SK-N-SH treated with all-trans-retinoic acid at 6 μM for 48 hours (cell line): Measurements from ENCODE around the gene ECI1.

ENCODE experiments used
- ATAC-seq: fragments of 200-7000 bp; cut with Tn5 transposase; 3 replicates; pipeline ENCODE4 v1.9.1; 2020; ENCODE audit warnings: mild to moderate bottlenecking, moderate library complexity
- ARNTL ChIP-seq: fragments of 450-650 bp; formaldehyde crosslinking; IDR thresholded peaks from 2 replicates; pipeline ENCODE4 v1.5.0; 2020; ENCODE audit warnings: low read depth, mild to moderate bottlenecking, moderate library complexity, borderline replicate concordance
- BACH2 ChIP-seq: fragments of 250-450 bp; sonication (Bioruptor Pico); IDR thresholded peaks from 2 replicates; pipeline ENCODE4 v1.9.0; 2021; ENCODE audit warnings: mild to moderate bottlenecking, borderline replicate concordance
- CSDC2 ChIP-seq: fragments of 250-450 bp; sonication (Bioruptor Pico); IDR thresholded peaks from 2 replicates; pipeline ENCODE4 v1.5.0; 2020; ENCODE audit warnings: mild to moderate bottlenecking, moderate library complexity
- ESRRG ChIP-seq: fragments of 250-450 bp; sonication (Bioruptor Pico); IDR thresholded peaks from 2 replicates; pipeline ENCODE4 v1.6.1; 2021; ENCODE audit warnings: mild to moderate bottlenecking
- GLIS3 ChIP-seq: fragments of 250-450 bp; sonication (Bioruptor Pico); IDR thresholded peaks from 2 replicates; pipeline ENCODE4 v1.5.0; 2020; ENCODE audit warnings: mild to moderate bottlenecking, moderate library complexity
- ISL1 ChIP-seq: fragments of 250-450 bp; sonication (Bioruptor Pico); IDR thresholded peaks from 2 replicates; pipeline ENCODE4 v2.1.2; 2022; ENCODE audit warnings: mild to moderate bottlenecking, moderate library complexity
- OSR1 ChIP-seq: fragments of 250-450 bp; sonication (Bioruptor Pico); IDR thresholded peaks from 2 replicates; pipeline ENCODE4 v1.8.0; 2022; ENCODE audit warnings: moderate library complexity, mild to moderate bottlenecking, inconsistent platforms
- POU6F1 ChIP-seq: fragments of 250-450 bp; sonication (Bioruptor Pico); IDR thresholded peaks from 2 replicates; pipeline ENCODE4 v1.8.0; 2021; ENCODE audit warnings: low read depth, mild to moderate bottlenecking, moderate library complexity, borderline replicate concordance
- PPARA ChIP-seq: fragments of 250-450 bp; sonication (Bioruptor Pico); IDR thresholded peaks from 2 replicates; pipeline ENCODE4 v1.5.0; 2020; ENCODE audit warnings: mild to moderate bottlenecking, borderline replicate concordance
- RARB ChIP-seq: fragments of 250-450 bp; sonication (Bioruptor Pico); IDR thresholded peaks from 2 replicates; pipeline ENCODE4 v1.8.0; 2021; ENCODE audit warnings: mild to moderate bottlenecking, moderate library complexity
- SNAI2 ChIP-seq: fragments of 250-450 bp; sonication (Bioruptor Pico); IDR thresholded peaks from 2 replicates; pipeline ENCODE4 v1.5.0; 2020; ENCODE audit warnings: mild to moderate bottlenecking, moderate library complexity
- TOX ChIP-seq: fragments of 250-450 bp; sonication (Bioruptor Pico); IDR thresholded peaks from 2 replicates; pipeline ENCODE4 v1.8.0; 2021; ENCODE audit warnings: mild to moderate bottlenecking, moderate library complexity, borderline replicate concordance
- TSHZ2 ChIP-seq: fragments of 250-450 bp; sonication (Bioruptor Pico); IDR thresholded peaks from 2 replicates; pipeline ENCODE4 v1.5.0; 2020; ENCODE audit warnings: mild to moderate bottlenecking, moderate library complexity
- ZC3H10 ChIP-seq: fragments of 250-450 bp; sonication (Bioruptor Pico); IDR thresholded peaks from 2 replicates; pipeline ENCODE4 v1.5.1; 2021; ENCODE audit warnings: mild to moderate bottlenecking, moderate library complexity
- ZFP3 ChIP-seq: fragments of 250-450 bp; sonication (Bioruptor Pico); IDR thresholded peaks from 2 replicates; pipeline ENCODE4 v1.5.0; 2020; ENCODE audit warnings: mild to moderate bottlenecking, moderate library complexity
- ZFP30 ChIP-seq: fragments of 450-650 bp; formaldehyde crosslinking; IDR thresholded peaks from 2 replicates; pipeline ENCODE4 v1.5.0; 2022; ENCODE audit warnings: mild to moderate bottlenecking, moderate library complexity
- ZNF565 ChIP-seq: fragments of 450-650 bp; formaldehyde crosslinking; conservative IDR thresholded peaks from 2 replicates; pipeline ENCODE4 v1.5.0; 2020; ENCODE audit warnings: low read depth, mild to moderate bottlenecking, moderate library complexity
- ZNF70 ChIP-seq: fragments of 450-650 bp; formaldehyde crosslinking; IDR thresholded peaks from 2 replicates; pipeline ENCODE4 v1.5.0; 2020; ENCODE audit warnings: mild to moderate bottlenecking, moderate library complexity
- ZNF8 ChIP-seq: fragments of 450-650 bp; formaldehyde crosslinking; IDR thresholded peaks from 2 replicates; pipeline ENCODE4 v1.5.0; 2020; ENCODE audit warnings: mild to moderate bottlenecking, moderate library complexity
- TF ChIP-seq, protein P1 (sequence below): fragments of 250-450 bp; sonication (Bioruptor Pico); IDR thresholded peaks from 2 replicates; pipeline ENCODE4 v1.5.1; 2021; ENCODE audit warnings: mild to moderate bottlenecking, moderate library complexity
- TF ChIP-seq, protein P2 (sequence below): fragments of 250-450 bp; sonication (Bioruptor Pico); IDR thresholded peaks from 2 replicates; pipeline ENCODE4 v1.8.0; 2020; ENCODE audit warnings: mild to moderate bottlenecking, moderate library complexity, borderline replicate concordance

Gene ECI1

DNA sequence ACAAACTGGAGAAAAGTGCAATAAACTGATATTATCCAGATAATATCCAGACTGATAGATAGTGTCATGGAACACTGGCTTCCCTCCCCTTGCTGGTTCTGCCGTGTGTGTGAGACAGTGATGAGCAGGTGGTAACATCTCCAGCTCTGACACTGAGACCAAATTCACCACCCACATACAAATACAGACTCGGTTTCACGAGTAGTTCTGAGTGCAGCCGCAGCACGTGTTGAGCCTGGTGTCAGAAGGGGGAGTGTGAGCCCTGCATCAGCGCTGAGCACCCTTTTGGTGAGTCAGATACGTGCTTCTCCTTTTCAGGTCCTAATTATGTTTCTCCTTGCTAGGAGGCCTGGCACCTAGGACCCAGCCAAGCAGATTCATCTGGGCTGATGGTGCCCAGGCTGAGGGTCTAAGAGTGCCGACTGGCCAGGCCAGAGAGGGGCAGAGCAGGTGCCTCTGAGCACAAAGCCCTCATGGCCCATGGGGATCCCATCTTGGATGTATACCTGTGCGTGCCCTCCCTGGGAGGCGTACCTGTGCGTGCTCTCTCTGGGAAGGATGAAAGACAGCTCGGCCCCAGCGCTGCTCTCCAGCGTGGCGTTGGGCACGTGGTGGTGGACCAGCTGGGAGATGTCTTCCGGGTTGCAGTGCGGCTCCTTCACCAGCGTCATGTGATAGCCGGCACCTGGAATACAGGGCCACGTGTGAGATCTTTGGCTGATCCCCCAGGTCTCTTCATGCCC, 43.8 kb upstream of the ECI1 start:
- TF ChIP-seq GLIS3 (no peak), ZNF70 (CRISPR knock-in tag) (no peak), ISL1 (no peak), ZFP30 (CRISPR knock-in tag) (no peak), ZNF8 (CRISPR knock-in tag) (no peak), CSDC2 (no peak), SNAI2 (no peak), ZC3H10 (CRISPR knock-in tag) (no peak), ARNTL (CRISPR knock-in tag) (no peak), TOX (CRISPR knock-in tag) (no peak), ZNF565 (no peak), RARB (CRISPR knock-in tag) (no peak), ESRRG (CRISPR knock-in tag) (no peak)
- TF ChIP-seq, protein P1, sequence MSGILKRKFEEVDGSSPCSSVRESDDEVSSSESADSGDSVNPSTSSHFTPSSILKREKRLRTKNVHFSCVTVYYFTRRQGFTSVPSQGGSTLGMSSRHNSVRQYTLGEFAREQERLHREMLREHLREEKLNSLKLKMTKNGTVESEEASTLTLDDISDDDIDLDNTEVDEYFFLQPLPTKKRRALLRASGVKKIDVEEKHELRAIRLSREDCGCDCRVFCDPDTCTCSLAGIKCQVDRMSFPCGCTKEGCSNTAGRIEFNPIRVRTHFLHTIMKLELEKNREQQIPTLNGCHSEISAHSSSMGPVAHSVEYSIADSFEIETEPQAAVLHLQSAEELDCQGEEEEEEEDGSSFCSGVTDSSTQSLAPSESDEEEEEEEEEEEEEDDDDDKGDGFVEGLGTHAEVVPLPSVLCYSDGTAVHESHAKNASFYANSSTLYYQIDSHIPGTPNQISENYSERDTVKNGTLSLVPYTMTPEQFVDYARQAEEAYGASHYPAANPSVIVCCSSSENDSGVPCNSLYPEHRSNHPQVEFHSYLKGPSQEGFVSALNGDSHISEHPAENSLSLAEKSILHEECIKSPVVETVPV (CRISPR knock-in tag), result no peak
- TF ChIP-seq, protein P2, sequence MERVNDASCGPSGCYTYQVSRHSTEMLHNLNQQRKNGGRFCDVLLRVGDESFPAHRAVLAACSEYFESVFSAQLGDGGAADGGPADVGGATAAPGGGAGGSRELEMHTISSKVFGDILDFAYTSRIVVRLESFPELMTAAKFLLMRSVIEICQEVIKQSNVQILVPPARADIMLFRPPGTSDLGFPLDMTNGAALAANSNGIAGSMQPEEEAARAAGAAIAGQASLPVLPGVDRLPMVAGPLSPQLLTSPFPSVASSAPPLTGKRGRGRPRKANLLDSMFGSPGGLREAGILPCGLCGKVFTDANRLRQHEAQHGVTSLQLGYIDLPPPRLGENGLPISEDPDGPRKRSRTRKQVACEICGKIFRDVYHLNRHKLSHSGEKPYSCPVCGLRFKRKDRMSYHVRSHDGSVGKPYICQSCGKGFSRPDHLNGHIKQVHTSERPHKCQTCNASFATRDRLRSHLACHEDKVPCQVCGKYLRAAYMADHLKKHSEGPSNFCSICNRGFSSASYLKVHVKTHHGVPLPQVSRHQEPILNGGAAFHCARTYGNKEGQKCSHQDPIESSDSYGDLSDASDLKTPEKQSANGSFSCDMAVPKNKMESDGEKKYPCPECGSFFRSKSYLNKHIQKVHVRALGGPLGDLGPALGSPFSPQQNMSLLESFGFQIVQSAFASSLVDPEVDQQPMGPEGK (CRISPR knock-in tag), result no peak
- no peak for ATAC-seq

GRCh38 chr16:2292221-2292620, 40.8 kb upstream of the ECI1 start:
- ATAC-seq, result no peak
- TF ChIP-seq ZC3H10 (CRISPR knock-in tag), result no peak
- TF ChIP-seq TSHZ2 (CRISPR knock-in tag), result no peak
- TF ChIP-seq ZNF8 (CRISPR knock-in tag), result no peak
- no peak for TF ChIP-seq OSR1
- no peak for TF ChIP-seq POU6F1 (CRISPR knock-in tag)
- TF ChIP-seq, protein P1 (CRISPR knock-in tag), result no peak
- no peak for TF ChIP-seq GLIS3
- TF ChIP-seq ZNF70 (CRISPR knock-in tag), result no peak
- no peak for TF ChIP-seq ZNF565
- TF ChIP-seq, all 23 proteins: peak for 0

DNA sequence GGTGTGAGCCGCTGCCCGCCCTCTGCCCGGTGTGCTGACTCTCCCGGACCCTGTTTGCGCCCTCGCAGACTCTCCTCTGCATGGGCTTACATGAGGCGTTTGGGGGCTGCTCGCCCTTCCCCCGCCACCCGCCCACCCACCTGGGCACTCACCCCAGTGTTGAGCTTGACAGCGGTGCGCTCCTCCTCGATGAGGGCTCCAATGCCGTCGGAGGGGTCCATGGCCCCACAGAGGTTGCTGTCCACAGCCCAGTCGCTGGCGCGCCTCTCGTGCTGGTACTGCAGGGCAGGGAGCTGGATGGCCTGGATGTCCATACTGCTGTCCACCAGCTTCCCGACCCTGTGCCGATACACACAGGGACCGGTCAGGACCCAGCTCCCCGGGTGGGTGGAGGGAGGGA, 37.9 kb upstream of the ECI1 start:
- TF ChIP-seq ZFP3 (CRISPR knock-in tag) (no peak), BACH2 (no peak), ARNTL (CRISPR knock-in tag) (no peak), ZNF565 (no peak), TOX (CRISPR knock-in tag) (no peak), TSHZ2 (CRISPR knock-in tag) (no peak), OSR1 (no peak), PPARA (CRISPR knock-in tag) (no peak), ZFP30 (CRISPR knock-in tag) (no peak), ZNF8 (CRISPR knock-in tag) (no peak)
- TF ChIP-seq, protein P1 (CRISPR knock-in tag), result no peak
- no peak for ATAC-seq
